ENCODE measurements around the gene OR13D1.
"Not testable (repeated sequence)": the region's sequence is repeated elsewhere in the genome, so short reads cannot be mapped to it uniquely, and the experiment has no call there.

The OR13D1 gene

GRCh38 chr9:104694218-104694617 lies at the start of gene OR13D1:
Gene OR13D1 (plus strand): TSS chr9:104694518. CDS start chr9:104694518, 0 bp downstream.
- H3K9ac ChIP-seq (ENCODE audit: insufficient read length, low read depth) = no peak within 1 kb of the TSS
- no peak for TF ChIP-seq ZNF274 (IDR thresholded peaks at IDR 0.05; ENCODE audit: low read depth, low read length)
- no peak for TF ChIP-seq YY1 (IDR thresholded peaks at IDR 0.05; ENCODE audit: insufficient read depth, insufficient read length)
- TF ChIP-seq SUZ12 (IDR thresholded peaks at IDR 0.05; ENCODE audit: extremely low read depth, insufficient read depth, insufficient read length) = no peak
- H3K4me1 ChIP-seq (ENCODE audit: insufficient read depth, insufficient read length) = no peaks in the 10 kb centered on the region
- no peaks in the 10 kb centered on the region for H3K27me3 ChIP-seq (ENCODE audit: insufficient read depth, insufficient read length)
- no peaks in the 10 kb centered on the region for H3K9me3 ChIP-seq (ENCODE audit: insufficient read depth, low read length)
- no peak for DNase-seq (ENCODE audit: low read depth, low spot score)
- no peaks in the 10 kb centered on the region for H3K36me3 ChIP-seq (ENCODE audit: insufficient read depth, insufficient read length, low read length)
- H3K4me3 ChIP-seq (ENCODE audit: insufficient read length, low read depth) = no peak within 1 kb of the TSS

- Histone ChIP-seq H3K9ac (ENCODE audit: insufficient read length, low read depth) (no peak overlapping the region), H3K27me3 (ENCODE audit: insufficient read depth, insufficient read length) (no peaks in the 10 kb centered on the region), H3K4me3 (ENCODE audit: insufficient read length, low read depth) (no peak overlapping the region), H3K4me1 (ENCODE audit: insufficient read depth, insufficient read length) (no peaks in the 10 kb centered on the region), H3K36me3 (ENCODE audit: insufficient read depth, insufficient read length, low read length) (no peaks in the 10 kb centered on the region), H3K9me3 (ENCODE audit: insufficient read depth, low read length) (peaks cover 3% of the 10 kb centered on the region; the same call in 1 of the 2 replicates)
- DNase-seq (ENCODE audit: low read depth, low spot score) = no peak
- TF ChIP-seq SUZ12 (IDR thresholded peaks at IDR 0.05; ENCODE audit: extremely low read depth, insufficient read depth, insufficient read length) = no peak
- TF ChIP-seq YY1 (IDR thresholded peaks at IDR 0.05; ENCODE audit: insufficient read depth, insufficient read length) = no peak
- TF ChIP-seq ZNF274 (IDR thresholded peaks at IDR 0.05; ENCODE audit: low read depth, low read length) = no peak
These were observed 35.7 kb upstream of the OR13D1 start for GRCh38 chr9:104658496-104659195.

GRCh38 chr9:104675611-104676010 lies 18.7 kb upstream of the OR13D1 start:
- H3K27me3 ChIP-seq (ENCODE audit: insufficient read depth, insufficient read length) = no peaks in the 10 kb centered on the region
- no peak for DNase-seq (ENCODE audit: low read depth, low spot score)
- TF ChIP-seq YY1 (IDR thresholded peaks at IDR 0.05; ENCODE audit: insufficient read depth, insufficient read length) = no peak
- no peak overlapping the region for H3K9ac ChIP-seq (ENCODE audit: insufficient read length, low read depth)
- H3K4me3 ChIP-seq (ENCODE audit: insufficient read length, low read depth) = no peak overlapping the region
- H3K36me3 ChIP-seq (ENCODE audit: insufficient read depth, insufficient read length, low read length) = no peaks in the 10 kb centered on the region
- H3K9me3 ChIP-seq (ENCODE audit: insufficient read depth, low read length) = no peaks in the 10 kb centered on the region
- H3K4me1 ChIP-seq (ENCODE audit: insufficient read depth, insufficient read length) = no peaks in the 10 kb centered on the region

GRCh38 chr9:104682642-104683041 lies 11.7 kb upstream of the OR13D1 start:
- Histone ChIP-seq H3K36me3 (ENCODE audit: insufficient read depth, insufficient read length, low read length) (no peaks in the 10 kb centered on the region), H3K4me3 (ENCODE audit: insufficient read length, low read depth) (no peak overlapping the region), H3K4me1 (ENCODE audit: insufficient read depth, insufficient read length) (no peaks in the 10 kb centered on the region), H3K9me3 (ENCODE audit: insufficient read depth, low read length) (no peaks in the 10 kb centered on the region), H3K27me3 (ENCODE audit: insufficient read depth, insufficient read length) (no peaks in the 10 kb centered on the region), H3K9ac (ENCODE audit: insufficient read length, low read depth) (no peak overlapping the region)
- peak; percentile 43 for DNase-seq (ENCODE audit: low read depth, low spot score)
- TF ChIP-seq SUZ12 (IDR thresholded peaks at IDR 0.05; ENCODE audit: extremely low read depth, insufficient read depth, insufficient read length) (no peak), ZNF274 (IDR thresholded peaks at IDR 0.05; ENCODE audit: low read depth, low read length) (no peak), YY1 (IDR thresholded peaks at IDR 0.05; ENCODE audit: insufficient read depth, insufficient read length) (no peak)

- Histone ChIP-seq H3K9me3 (ENCODE audit: insufficient read depth, low read length) (no peaks in the 10 kb centered on the region), H3K4me3 (ENCODE audit: insufficient read length, low read depth) (no peak overlapping the region), H3K4me1 (ENCODE audit: insufficient read depth, insufficient read length) (no peaks in the 10 kb centered on the region), H3K9ac (ENCODE audit: insufficient read length, low read depth) (no peak overlapping the region), H3K27me3 (ENCODE audit: insufficient read depth, insufficient read length) (no peaks in the 10 kb centered on the region), H3K36me3 (ENCODE audit: insufficient read depth, insufficient read length, low read length) (no peaks in the 10 kb centered on the region)
- TF ChIP-seq ZNF274 (IDR thresholded peaks at IDR 0.05; ENCODE audit: low read depth, low read length) (no peak), YY1 (IDR thresholded peaks at IDR 0.05; ENCODE audit: insufficient read depth, insufficient read length) (no peak), SUZ12 (IDR thresholded peaks at IDR 0.05; ENCODE audit: extremely low read depth, insufficient read depth, insufficient read length) (no peak)
- DNase-seq (ENCODE audit: low read depth, low spot score) = no peak
These were observed 8.2 kb upstream of the OR13D1 start for GRCh38 chr9:104686081-104686480.

- DNase-seq (ENCODE audit: low read depth, low spot score) = no peak
- H3K9ac ChIP-seq (ENCODE audit: insufficient read length, low read depth) = no peak overlapping the region
- no peaks in the 10 kb centered on the region for H3K36me3 ChIP-seq (ENCODE audit: insufficient read depth, insufficient read length, low read length)
- H3K4me1 ChIP-seq (ENCODE audit: insufficient read depth, insufficient read length) = no peaks in the 10 kb centered on the region
- H3K9me3 ChIP-seq (ENCODE audit: insufficient read depth, low read length) = no peaks in the 10 kb centered on the region
- H3K27me3 ChIP-seq (ENCODE audit: insufficient read depth, insufficient read length) = no peaks in the 10 kb centered on the region
- TF ChIP-seq YY1 (IDR thresholded peaks at IDR 0.05; ENCODE audit: insufficient read depth, insufficient read length) = no peak
- TF ChIP-seq SUZ12 (IDR thresholded peaks at IDR 0.05; ENCODE audit: extremely low read depth, insufficient read depth, insufficient read length) = no peak
- no peak for TF ChIP-seq ZNF274 (IDR thresholded peaks at IDR 0.05; ENCODE audit: low read depth, low read length)
- H3K4me3 ChIP-seq (ENCODE audit: insufficient read length, low read depth) = no peak overlapping the region
These were observed 6.0 kb downstream of the OR13D1 start for GRCh38 chr9:104700306-104700705.

- not testable (repeated sequence) for H3K36me3 ChIP-seq (ENCODE audit: insufficient read depth, insufficient read length, low read length); H3K27me3 ChIP-seq (ENCODE audit: insufficient read depth, insufficient read length); H3K9me3 ChIP-seq (ENCODE audit: insufficient read depth, low read length); H3K4me3 ChIP-seq (ENCODE audit: insufficient read length, low read depth); DNase-seq (ENCODE audit: low read depth, low spot score); H3K4me1 ChIP-seq (ENCODE audit: insufficient read depth, insufficient read length); H3K9ac ChIP-seq (ENCODE audit: insufficient read length, low read depth)
These were observed 14.4 kb downstream of the OR13D1 start for GRCh38 chr9:104708737-104709136.

All from NT2/D1 (cell line).